HG03280 (cell line): ENCODE data around the gene KLHL17.

Source experiments
- ATAC-seq: cut with Tn5 transposase; IDR thresholded peaks from one replicate; pipeline ENCODE4 v1.9.1; 2021; ENCODE audit warnings: mild to moderate bottlenecking, moderate library complexity; ENCODE audit not compliant: unreplicated experiment

The KLHL17 gene

DNA sequence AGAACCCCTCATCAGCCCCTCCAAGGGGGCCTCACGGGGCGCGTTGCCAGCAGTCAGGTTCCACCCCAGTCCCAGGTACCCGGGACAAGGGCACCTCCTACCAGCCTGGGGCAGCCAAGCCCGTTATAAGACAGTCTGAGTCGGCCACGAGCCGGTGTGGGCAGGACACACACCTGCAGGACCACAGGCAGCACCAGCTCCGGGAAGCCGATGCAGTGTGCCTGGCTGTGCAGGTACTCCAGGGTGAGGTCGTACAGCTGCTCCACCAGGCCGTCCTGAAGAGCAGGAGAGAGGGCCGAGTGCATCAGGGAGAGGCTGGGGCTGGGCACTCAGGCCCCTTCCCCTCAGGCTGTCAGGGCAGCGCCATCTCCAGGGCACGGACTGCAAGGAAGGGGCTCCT, 12.4 kb upstream of the KLHL17 start:
- no peak for ATAC-seq

DNA sequence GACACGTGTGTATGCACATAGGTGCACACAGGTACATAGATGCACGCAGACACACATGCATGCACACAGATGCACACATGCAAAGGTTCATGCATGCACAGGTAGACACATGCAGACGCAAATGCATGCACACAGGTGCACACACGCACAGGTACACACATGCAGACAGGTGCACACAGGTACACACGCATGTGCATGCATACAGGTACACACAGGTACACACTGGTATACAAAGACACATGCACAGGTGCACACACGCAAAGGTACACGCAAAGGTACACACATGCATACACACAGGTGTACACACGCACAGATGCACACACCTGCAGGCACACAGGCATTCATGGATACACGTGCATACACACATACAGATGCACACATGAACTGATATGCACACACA, 10.1 kb upstream of the KLHL17 start:
- ATAC-seq, result no peak

DNA sequence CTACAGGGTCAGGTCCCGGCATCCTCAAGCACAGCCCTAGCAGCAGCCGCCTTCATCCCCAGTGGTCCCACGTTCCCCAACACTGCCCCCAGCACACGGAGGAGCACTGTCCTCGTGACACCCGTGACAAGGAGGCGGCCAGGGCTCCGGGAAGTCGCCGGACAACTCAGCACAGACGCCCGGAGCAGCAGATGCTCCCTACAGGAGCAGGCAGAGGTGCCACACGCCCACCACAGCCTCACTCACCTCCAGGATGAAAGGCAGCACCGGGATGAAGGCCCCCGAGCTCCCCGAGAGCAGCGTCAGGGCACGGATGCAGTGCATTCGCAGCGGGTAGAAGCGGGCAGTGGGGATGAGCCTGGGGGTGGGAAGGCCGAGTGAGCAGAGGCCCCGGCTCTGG, 9.5 kb upstream of the KLHL17 start:
- ATAC-seq, result no peak

DNA sequence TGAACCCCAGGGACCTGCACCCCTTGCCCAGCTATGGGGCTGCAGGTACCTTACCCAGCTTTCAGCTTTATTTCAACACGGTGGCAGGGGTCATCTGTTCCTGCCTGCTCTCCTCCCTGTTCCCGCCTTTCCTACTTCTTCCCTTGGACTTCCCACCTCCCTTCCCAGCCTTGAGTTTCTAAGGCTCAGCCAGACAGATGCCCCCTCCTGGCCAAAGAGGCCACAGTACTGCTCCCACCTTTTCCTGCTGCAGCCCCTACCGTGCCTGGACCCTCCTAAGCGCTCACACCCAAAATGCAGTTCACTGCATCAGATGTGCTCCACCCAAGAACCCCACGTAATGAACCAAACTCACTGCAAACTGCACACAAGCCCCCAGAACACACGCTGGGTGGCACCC, 9.0 kb upstream of the KLHL17 start:
- ATAC-seq, result no peak

DNA sequence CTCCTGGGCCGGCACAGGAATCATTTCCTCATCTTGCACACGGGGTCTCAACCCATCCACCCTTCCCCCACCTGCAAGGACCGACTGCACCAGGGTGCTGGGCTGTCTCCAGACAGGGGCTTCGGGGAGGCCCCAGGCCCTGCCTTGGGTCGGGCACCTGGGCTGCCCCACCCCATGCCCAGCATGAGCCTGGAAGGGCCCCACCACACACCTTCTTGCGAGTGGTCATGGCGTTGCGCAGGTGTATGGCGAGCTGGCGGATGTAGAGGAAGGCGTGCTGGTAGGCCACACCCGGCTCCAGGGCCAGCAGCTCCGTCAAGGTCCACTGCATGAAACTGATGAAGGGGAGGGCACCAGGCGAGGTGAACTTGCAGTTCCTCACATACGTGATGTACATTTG, 8.2 kb upstream of the KLHL17 start:
- no peak for ATAC-seq

DNA sequence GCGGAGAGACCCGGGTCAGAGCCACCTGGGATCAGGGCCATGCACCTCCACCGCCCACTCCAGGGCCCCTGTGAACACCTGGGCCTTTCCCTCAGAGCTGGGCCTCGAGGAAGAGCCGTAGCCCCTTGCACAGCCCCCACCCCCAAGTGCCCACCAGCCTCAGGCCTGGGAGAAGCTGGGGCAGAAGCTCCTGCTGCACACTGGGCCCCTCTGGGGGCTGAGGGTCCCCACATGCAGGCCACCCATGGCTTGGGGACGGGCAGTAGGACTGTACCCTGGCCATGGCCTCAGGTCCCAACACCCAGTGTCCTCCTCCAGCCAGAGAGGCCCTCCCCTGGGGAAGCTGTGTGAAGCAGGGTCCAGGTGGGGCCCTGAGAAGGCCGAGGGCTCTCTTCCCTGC, 7.8 kb upstream of the KLHL17 start:
- ATAC-seq, result no peak

DNA sequence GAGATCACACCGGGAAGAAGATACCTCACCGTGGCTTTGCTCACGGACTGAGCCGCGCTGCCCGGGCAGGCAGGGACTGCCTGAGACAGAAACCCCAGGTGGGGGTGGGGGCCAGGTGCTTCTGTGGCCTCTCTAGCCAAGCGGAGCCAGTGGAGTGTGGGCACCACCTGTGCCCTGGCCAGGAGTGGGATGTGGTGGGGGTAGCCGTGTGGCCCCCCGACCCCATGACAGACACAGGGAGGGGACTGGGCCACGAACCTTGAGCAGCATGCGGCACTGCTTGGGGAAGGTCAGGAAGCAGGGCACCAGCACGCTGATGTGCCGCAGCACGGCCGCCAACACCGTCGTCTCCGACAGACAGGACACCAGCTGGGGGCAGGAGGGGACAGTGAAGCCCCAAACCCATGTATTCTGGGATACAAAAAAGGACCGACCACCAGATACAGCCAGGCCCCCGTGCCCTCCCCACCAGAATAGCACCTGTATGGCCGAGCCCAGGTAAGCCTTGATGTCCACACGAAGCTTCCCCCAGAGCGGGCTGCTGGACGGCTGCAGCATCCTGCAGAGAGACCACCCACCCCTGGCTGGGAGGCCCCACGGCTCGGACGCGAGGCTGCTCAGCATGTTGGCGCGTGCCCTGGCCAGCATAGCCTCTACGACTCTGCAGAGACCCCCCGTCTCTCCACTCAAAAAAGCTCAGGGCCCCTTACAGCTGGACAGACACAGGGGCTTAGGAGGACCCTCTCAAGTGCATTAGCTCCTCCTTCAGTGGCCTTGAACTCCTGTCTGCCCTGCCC, 6.7 kb upstream of the KLHL17 start:
- no peak for ATAC-seq

DNA sequence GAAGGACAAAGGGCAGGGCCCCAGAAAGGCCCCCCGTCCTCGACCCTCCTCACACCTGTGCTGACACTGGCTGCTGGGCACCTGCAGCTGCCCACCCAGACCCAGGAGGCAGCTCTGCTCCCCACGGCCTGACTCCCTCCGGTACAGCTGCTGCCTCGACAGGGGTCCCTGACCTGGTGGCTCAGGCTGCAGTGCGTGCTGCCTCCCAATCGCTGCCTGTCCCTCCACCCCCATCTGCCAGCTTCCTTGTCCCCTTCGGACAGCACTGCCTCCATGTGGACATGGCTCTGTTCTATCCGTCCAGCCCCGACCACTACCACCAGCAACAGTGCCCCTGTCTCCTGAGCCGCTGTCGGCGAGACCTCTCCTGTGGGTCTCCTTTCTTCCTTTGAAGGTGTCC, 5.5 kb upstream of the KLHL17 start:
- ATAC-seq, result no peak

DNA sequence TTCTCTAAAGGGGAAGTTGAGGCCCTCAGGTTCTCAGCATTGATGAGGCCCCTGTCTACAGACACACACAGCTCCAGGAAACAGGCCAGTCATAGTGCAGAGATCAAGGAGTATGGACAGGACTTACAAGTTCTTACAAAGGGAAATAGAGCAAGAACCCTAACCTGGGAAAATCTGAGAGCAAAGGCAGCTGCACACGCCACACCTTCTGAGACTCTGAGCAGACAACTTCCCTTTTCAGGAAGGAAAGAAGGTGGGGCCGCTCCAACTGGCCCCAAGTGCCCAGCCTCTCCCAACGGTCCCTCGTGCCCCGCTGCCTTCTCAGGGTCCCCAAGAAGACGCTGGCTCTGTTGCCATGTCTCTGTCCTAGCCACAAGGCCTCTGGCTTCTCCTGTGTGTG, 4.9 kb upstream of the KLHL17 start:
- ATAC-seq, result no peak

DNA sequence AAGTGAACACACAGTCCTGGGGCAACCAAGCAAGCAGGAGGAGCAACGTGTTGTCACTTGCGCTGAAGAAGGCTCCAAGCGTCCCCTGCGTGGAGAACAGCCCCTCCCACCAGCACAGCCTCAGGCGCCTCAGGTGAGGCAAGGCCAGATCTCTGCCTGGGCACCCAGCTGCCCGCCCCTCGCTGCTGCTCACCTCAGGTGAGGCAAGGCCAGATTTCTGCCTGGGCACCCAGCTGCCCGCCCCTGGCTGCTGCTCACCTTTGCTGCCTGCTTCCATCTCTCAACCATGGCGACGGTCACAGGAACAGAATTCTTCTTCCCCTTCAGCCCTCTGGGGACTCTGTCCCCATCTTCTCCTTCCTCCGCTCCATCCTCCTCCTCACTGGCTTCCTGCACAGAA, 3.7 kb upstream of the KLHL17 start:
- no peak for ATAC-seq

DNA sequence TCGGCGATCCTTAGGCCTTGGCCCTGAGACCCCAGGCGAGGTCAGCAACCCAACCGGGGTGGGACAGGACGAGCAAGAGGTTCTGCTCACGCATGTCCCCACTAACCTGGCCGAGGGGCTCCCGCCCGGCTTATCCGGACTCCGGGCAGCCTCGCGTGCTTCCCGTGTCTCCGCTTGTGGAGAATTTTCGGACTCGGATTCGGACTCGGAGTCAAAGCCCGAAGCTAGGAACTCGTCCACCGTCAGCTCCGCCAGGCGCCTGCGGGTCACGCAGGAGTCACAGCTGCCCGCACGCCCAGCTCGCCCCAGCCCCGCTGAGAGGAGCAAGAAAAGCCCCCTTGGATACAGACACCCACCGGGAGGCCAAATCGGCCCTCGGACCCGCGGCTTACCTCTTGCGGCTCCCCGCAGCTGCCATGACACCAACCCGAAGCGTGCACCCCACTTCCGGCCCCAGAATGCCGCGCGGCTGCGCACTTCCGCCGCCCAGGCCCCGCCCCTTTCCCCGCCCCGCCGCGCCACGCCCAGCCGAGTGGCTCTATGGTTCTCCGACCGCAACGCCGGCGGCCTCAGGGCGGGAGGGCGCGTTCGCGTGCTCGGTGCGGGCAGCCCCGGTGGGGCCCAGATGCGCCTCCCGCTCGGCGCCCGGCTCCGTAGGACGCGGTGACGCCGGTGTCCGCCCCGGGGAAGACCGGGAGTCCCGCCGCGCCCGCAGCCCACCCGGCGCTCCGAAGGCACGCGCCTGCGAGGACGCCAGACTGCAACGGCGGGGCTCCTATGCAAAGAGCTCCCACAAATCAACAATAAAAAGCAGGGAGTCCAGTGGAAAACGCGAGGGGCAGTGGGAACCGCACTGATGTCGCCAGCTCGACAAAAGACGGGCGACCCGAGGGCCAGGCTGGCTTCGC, 1.3 kb upstream of the KLHL17 start, which contains the start of gene NOC2L:
Gene NOC2L, minus strand, starts transcription at position 434 of the 908 bp plus-strand sequence. Its CDS starts 16 bp downstream, at position 418.
- peak; percentile 73 for ATAC-seq

DNA sequence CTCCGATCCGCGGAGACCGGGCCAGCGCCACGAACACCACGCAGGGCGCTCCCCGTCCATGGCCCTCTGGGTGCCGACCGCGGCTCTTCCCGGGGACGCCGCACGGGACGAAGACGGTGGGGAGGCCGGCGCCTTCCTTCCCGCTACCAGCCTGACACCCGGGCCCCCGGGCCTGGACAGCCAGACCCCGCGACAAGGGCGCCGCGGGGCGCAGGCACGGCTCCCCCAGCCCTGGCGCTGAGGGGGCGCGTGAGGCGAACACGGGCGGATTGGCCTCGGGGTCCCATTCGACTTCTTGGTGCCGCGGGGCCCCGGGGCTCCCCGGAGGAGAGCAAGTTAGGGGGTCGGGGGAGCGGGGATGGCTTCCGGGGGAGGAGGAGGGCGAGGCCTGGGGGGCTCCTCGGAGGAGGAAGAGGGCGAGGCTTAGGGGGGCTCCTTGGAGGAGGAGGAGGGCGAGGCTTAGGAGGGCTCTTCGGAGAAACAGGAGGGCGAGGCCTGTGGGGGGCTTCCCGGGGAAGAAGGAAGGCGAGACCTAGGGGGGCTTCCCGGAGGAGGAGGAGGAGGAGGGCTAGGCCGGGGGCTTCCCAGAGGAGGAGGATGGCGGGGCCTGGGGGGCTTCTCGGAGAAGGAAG, 537 bp upstream of the KLHL17 start:
- ATAC-seq, result no peak

DNA sequence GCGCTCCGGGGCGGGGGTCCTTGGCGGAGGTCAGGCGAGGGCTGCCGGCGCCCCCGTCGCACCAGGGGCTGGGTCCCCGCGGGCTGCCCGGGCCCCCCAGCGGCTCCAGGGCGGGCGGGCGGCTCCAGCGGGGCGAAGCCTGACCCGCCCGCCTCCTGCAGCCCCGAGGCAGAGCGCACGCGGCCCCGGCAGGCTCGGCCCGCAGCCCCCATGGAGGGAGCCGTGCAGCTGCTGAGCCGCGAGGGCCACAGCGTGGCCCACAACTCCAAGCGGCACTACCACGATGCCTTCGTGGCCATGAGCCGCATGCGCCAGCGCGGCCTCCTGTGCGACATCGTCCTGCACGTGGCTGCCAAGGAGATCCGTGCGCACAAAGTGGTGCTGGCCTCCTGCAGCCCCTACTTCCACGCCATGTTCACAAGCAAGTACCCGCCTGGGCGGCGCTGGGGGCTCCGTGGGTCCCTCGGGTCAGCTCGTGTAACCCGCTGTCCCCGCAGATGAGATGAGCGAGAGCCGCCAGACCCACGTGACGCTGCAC, 817 bp downstream of the KLHL17 start:
- no peak for ATAC-seq

DNA sequence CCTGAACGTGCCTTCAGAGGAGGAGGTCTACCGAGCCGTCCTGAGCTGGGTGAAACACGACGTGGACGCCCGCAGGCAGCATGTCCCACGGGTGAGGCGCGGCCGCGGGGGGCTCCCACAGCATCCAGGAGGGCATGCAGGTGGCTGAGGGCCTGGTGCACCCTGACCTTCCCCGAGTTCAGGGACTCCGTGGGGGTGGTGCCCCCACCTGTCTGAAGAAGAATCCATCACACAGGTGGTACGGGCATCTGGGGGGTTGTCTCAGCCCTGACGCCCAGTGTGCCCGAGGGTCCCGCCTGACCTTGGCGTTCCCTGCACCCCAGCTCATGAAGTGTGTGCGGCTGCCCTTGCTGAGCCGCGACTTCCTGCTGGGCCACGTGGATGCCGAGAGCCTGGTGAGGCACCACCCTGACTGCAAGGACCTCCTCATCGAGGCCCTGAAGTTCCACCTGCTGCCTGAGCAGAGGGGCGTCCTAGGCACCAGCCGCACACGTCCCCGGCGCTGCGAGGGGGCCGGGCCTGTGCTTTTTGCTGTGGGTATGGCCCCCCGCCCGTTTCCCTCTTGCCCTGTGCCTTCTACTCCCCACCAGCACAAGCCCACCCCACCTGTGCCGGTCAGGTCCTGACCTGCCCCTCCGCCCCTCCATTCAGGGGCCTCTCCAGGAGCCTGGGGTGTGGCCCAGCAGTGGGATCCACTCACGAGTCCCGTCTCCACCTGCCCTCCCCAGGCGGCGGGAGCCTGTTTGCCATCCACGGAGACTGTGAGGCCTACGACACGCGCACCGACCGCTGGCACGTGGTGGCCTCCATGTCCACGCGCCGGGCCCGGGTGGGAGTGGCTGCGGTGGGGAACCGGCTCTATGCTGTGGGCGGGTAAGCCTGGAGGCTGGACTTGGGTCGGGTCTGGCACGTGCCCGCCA, 2.3 kb downstream of the KLHL17 start:
- no peak for ATAC-seq

DNA sequence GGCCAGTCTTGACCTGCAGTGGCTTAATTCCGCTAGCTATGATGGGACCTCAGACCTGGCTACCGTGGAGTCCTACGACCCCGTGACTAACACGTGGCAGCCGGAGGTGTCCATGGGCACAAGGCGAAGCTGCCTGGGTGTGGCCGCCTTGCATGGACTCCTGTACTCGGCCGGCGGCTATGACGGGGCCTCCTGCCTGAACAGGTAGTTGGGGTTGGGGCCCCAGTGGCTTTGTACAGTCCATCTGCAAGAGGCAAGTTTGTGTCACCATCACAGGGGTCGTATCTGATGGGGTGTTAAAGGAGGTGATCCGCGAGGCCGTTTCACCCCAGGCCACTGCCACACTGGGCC, 2.9 kb downstream of the KLHL17 start:
- ATAC-seq, result no peak

DNA sequence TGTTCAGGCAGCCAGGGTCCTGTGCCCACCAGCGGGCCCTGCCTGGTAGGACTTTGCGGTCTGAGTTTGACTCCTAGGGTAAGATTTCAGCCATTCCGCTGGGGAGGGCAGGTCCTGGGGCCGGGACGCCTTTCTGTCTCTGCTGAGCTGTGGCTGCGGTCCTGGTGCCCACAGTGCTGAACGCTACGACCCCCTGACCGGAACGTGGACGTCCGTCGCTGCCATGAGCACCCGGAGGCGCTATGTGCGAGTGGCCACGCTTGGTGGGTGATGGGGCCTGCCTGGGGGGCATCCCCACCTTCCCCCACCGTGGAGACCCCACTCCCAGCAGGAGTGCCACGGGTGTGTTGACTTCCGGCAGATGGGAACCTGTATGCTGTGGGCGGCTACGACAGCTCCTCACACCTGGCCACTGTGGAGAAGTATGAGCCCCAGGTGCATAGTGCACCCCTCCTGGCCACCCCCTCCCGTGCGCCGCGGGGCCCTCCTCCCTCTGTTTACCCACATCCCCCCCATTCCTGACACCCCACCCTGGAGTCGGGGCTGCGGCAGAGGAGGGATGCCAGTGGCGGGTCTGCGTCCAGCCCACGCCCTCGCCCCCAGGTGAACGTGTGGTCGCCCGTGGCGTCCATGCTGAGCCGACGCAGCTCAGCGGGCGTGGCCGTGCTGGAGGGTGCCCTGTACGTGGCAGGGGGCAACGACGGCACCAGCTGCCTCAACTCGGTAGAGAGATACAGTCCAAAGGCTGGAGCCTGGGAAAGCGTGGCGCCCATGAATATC, 3.6 kb downstream of the KLHL17 start:
- ATAC-seq, result no peak

DNA sequence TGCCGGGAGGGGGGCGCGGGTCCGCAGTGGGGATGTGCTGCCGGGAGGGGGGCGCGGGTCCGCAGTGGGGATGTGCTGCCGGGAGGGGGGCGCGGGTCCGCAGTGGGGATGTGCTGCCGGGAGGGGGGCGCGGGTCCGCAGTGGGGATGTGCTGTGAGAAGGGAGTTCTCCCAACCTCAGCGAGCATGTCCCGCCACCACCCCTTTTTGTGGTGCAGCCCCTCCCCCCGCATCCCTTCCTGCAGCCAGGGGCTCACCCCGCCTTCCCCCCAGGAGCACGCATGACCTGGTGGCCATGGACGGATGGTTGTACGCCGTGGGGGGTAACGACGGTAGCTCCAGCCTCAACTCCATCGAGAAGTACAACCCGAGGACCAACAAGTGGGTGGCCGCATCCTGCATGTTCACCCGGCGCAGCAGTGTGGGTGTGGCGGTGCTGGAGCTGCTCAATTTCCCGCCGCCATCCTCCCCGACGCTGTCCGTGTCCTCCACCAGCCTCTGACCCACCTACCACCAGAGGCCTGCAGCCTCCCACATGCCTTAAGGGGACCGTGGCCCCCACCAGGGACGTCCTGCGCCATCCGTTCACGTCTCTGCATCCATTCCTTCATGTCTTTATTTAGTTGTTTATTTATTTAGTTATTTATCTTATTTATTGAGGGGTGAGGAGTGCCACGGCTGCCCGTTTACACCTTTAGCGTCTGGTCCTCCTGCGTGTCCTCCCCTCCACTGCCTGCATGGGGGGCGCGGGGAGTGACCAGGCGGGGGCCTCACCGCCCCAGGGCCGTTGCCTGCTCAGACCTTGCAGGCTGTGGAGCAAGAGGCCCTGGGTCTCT, 4.5 kb downstream of the KLHL17 start:
- no peak for ATAC-seq

DNA sequence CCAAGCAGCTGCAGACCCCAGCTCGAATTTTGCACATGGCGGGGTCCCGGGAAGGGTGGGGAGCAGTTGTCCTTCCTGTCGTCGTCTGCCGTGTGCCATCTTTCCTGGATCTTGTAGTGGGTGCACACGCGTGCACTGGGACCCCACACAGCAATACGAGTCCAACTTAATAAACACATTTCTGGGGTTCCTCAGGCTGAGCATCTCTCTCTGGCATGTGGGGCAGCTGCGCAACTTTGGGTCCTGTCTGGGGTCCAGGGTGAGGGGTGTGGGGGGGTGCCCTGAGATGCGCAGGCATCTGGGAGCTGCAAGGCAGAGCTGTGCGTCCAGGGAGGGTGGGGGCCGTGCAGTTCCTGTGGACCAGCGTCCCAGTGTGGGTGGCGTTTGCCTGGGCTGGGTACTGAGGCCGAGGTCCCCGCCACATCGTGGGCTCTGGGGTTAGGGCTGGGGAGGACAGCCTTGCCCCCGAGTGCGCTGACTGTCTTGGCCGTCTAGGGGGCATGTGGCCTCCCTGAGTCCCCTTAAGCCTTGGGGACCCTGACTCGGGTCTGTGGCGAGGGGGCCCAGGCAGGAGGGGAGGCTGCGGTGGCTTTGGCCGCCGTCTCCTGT, 5.2 kb downstream of the KLHL17 start:
- no peak for ATAC-seq
